GM23338 (cell line): ENCODE data around the gene RHCG. TPM values are rescaled to one million over a fixed set of nuclear protein-coding genes. Genes with fewer than 3 reads are reported as not detected.

Experiments
- ATAC-seq: fragments of 200-7000 bp; cut with Tn5 transposase; 3 replicates; pipeline ENCODE4 v1.9.1; 2020
- DNase-seq: peaks from one replicate; pipeline ENCODE4 v3.0.0-alpha.2; 2015; ENCODE audit warnings: low spot score
- H2AFZ ChIP-seq: fragments of 200-600 bp; sonication (generic); 2 replicates; pipeline ENCODE4 v1.8.0; 2016; ENCODE audit warnings: antibody characterized with exemption, mild to moderate bottlenecking, moderate library complexity
- H3F3A ChIP-seq: fragments of 200-600 bp; sonication (generic); replicated peaks from 2 replicates; pipeline ENCODE4 v1.8.0; 2017; ENCODE audit warnings: antibody characterized with exemption, mixed run types, low read depth
- H3K27ac ChIP-seq: fragments of 200-600 bp; sonication (generic); 2 replicates; pipeline ENCODE4 v1.6.1; 2016; ENCODE audit warnings: low read depth
- H3K27me3 ChIP-seq: fragments of 200-600 bp; sonication (generic); 2 replicates; pipeline ENCODE4 v1.8.0; 2016; ENCODE audit warnings: mild to moderate bottlenecking, mixed run types, moderate library complexity; ENCODE audit not compliant: insufficient read depth
- H3K36me3 ChIP-seq: fragments of 200-600 bp; sonication (generic); 2 replicates; pipeline ENCODE4 v1.8.0; 2016; ENCODE audit warnings: mild to moderate bottlenecking; ENCODE audit not compliant: insufficient read depth
- H3K4me1 ChIP-seq: fragments of 200-600 bp; sonication (generic); 2 replicates; pipeline ENCODE4 v1.8.0; 2016; ENCODE audit warnings: mild to moderate bottlenecking, moderate library complexity; ENCODE audit not compliant: insufficient read depth
- H3K4me2 ChIP-seq: fragments of 200-600 bp; sonication (generic); 2 replicates; pipeline ENCODE4 v1.7.1; 2017; ENCODE audit warnings: mixed run types
- H3K4me3 ChIP-seq: fragments of 200-600 bp; sonication (generic); 2 replicates; pipeline ENCODE4 v1.6.1; 2016; ENCODE audit warnings: mixed run types
- H3K79me2 ChIP-seq: fragments of 200-600 bp; sonication (generic); replicated peaks from 2 replicates; pipeline ENCODE4 v1.8.0; 2017; ENCODE audit warnings: mild to moderate bottlenecking; ENCODE audit not compliant: insufficient read depth
- H3K9me2 ChIP-seq: fragments of 200-600 bp; sonication (generic); 2 replicates; pipeline ENCODE4 v1.8.0; 2017; ENCODE audit not compliant: insufficient read depth
- H4K20me1 ChIP-seq: fragments of 200-600 bp; sonication (generic); replicated peaks from 2 replicates; pipeline ENCODE4 v1.8.0; 2017; ENCODE audit warnings: mild to moderate bottlenecking; ENCODE audit not compliant: insufficient read depth
- H3K27ac Mint-ChIP-seq: 2 replicates; pipeline ENCODE4 v1.8.0; 2020; ENCODE audit warnings: inconsistent platforms, mild to moderate bottlenecking, moderate library complexity, mixed read lengths
- H3K27me3 Mint-ChIP-seq: 3 replicates; pipeline ENCODE4 v1.8.0; 2022; ENCODE audit warnings: low read depth, mild to moderate bottlenecking, moderate library complexity, mixed read lengths, inconsistent platforms; ENCODE audit not compliant: insufficient read depth, poor library complexity
- H3K36me3 Mint-ChIP-seq: 3 replicates; pipeline ENCODE4 v1.8.0; 2021; ENCODE audit warnings: low read depth, mild to moderate bottlenecking, inconsistent platforms, moderate library complexity, mixed read lengths
- H3K4me1 Mint-ChIP-seq: 3 replicates; pipeline ENCODE4 v1.8.0; 2020; ENCODE audit warnings: mild to moderate bottlenecking, inconsistent platforms, mixed read lengths
- H3K4me3 Mint-ChIP-seq: 3 replicates; pipeline ENCODE4 v1.8.0; 2021; ENCODE audit warnings: moderate library complexity, mild to moderate bottlenecking, inconsistent platforms, mixed read lengths
- H3K9me3 Mint-ChIP-seq: 3 replicates; pipeline ENCODE4 v1.8.0; 2020; ENCODE audit warnings: moderate library complexity, mild to moderate bottlenecking, inconsistent platforms, mixed read lengths
- EZH2 ChIP-seq: fragments of 200-600 bp; sonication (generic); IDR thresholded peaks from one replicate; pipeline ENCODE4 v1.8.0; 2017; ENCODE audit warnings: antibody characterized with exemption, mild to moderate bottlenecking, low read depth; ENCODE audit not compliant: unreplicated experiment
- EZH2phosphoT487 ChIP-seq: fragments of 200-600 bp; sonication (generic); IDR thresholded peaks from one replicate; pipeline ENCODE4 v1.8.1; 2018; ENCODE audit warnings: antibody characterized with exemption; ENCODE audit not compliant: unreplicated experiment
- JUNB ChIP-seq: IDR thresholded peaks from one replicate; pipeline ENCODE4 v1.6.1; 2016; ENCODE audit warnings: antibody characterized with exemption; ENCODE audit not compliant: unreplicated experiment
- NANOG ChIP-seq: IDR thresholded peaks from 2 replicates; pipeline ENCODE4 v1.6.1; 2016; ENCODE audit warnings: antibody characterized with exemption, borderline replicate concordance
- POLR2AphosphoS5 ChIP-seq: IDR thresholded peaks from 2 replicates; pipeline ENCODE4 v1.6.1; 2016; ENCODE audit warnings: antibody characterized with exemption, low read depth
- STAT1 ChIP-seq: IDR thresholded peaks from one replicate; pipeline ENCODE4 v1.6.1; 2016; ENCODE audit warnings: antibody characterized with exemption; ENCODE audit not compliant: unreplicated experiment
- ZNF114 ChIP-seq: fragments of 250-450 bp; sonication (Bioruptor Pico); IDR thresholded peaks from 2 replicates; pipeline ENCODE4 v1.5.0; 2020; ENCODE audit warnings: mild to moderate bottlenecking, moderate library complexity
- ZNF331 ChIP-seq: fragments of 250-450 bp; sonication (Bioruptor Pico); IDR thresholded peaks from 2 replicates; pipeline ENCODE4 v1.5.0; 2020; ENCODE audit warnings: low read depth, mild to moderate bottlenecking, moderate library complexity
- polyA plus RNA-seq: library from polyadenylated mRNA; unstranded; fragments of >200 nt; fragmentation: Nextera tagmentation; extraction: Ambion mirVana; gene quantifications from 2 replicates; pipeline ENCODE4 v1.2.1, GENCODE V29; 2016
- total RNA-seq: library from RNA; depleted of rRNA; stranded (reverse); fragments of >200 nt; shearing (Covaris generic); gene quantifications from 2 replicates; pipeline ENCODE4 v1.2.3, GENCODE V29; 2014
- TF ChIP-seq, protein P1 (sequence below): fragments of 250-450 bp; sonication (Bioruptor Pico); IDR thresholded peaks from 2 replicates; pipeline ENCODE4 v1.5.0; 2020; ENCODE audit warnings: mild to moderate bottlenecking, moderate library complexity
- TF ChIP-seq, protein P2 (sequence below), 2 experiments: fragments of 200-600 bp in 1 of 2; sonication (generic) in 1 of 2; conservative IDR thresholded peaks; 2 replicates each; pipeline versions ENCODE4 v1.5.1 to v1.6.1; 2016 to 2017; ENCODE audit warnings: antibody characterized with exemption in 2 of 2, low read depth in 2 of 2, mild to moderate bottlenecking in 2 of 2, moderate library complexity in 1 of 2
- TF ChIP-seq, protein P3 (sequence below): IDR thresholded peaks from 2 replicates; pipeline ENCODE4 v1.6.1; 2016; ENCODE audit warnings: antibody characterized with exemption
- TF ChIP-seq, protein P4 (sequence below): IDR thresholded peaks from one replicate; pipeline ENCODE4 v1.6.1; 2018; ENCODE audit warnings: antibody characterized with exemption; ENCODE audit not compliant: unreplicated experiment

Gene RHCG
- total and polyA plus RNA-seq, 2 experiments from 2014 or later: 0.21 to 0.63 TPM

DNA sequence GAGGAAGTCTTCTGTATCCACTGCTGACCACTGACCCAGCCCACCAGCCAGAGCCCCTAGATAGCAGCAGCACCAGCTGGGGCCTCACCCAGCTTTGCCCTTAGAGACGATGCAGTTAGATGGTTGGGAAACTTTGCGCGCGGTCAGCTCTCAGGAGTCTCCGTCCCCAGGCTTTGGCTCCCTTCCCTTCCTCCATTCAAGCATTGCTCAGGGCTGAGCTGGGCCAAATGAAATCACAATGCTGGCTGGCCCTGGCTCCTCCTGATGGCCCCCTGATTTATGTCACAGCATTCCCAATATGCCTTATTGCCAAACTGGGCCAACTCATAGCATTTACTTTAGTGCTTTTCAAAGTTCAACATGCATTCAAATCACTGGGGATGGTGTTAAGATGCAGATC, 34.6 kb upstream of the RHCG start (continued):
- TF ChIP-seq, protein P1, sequence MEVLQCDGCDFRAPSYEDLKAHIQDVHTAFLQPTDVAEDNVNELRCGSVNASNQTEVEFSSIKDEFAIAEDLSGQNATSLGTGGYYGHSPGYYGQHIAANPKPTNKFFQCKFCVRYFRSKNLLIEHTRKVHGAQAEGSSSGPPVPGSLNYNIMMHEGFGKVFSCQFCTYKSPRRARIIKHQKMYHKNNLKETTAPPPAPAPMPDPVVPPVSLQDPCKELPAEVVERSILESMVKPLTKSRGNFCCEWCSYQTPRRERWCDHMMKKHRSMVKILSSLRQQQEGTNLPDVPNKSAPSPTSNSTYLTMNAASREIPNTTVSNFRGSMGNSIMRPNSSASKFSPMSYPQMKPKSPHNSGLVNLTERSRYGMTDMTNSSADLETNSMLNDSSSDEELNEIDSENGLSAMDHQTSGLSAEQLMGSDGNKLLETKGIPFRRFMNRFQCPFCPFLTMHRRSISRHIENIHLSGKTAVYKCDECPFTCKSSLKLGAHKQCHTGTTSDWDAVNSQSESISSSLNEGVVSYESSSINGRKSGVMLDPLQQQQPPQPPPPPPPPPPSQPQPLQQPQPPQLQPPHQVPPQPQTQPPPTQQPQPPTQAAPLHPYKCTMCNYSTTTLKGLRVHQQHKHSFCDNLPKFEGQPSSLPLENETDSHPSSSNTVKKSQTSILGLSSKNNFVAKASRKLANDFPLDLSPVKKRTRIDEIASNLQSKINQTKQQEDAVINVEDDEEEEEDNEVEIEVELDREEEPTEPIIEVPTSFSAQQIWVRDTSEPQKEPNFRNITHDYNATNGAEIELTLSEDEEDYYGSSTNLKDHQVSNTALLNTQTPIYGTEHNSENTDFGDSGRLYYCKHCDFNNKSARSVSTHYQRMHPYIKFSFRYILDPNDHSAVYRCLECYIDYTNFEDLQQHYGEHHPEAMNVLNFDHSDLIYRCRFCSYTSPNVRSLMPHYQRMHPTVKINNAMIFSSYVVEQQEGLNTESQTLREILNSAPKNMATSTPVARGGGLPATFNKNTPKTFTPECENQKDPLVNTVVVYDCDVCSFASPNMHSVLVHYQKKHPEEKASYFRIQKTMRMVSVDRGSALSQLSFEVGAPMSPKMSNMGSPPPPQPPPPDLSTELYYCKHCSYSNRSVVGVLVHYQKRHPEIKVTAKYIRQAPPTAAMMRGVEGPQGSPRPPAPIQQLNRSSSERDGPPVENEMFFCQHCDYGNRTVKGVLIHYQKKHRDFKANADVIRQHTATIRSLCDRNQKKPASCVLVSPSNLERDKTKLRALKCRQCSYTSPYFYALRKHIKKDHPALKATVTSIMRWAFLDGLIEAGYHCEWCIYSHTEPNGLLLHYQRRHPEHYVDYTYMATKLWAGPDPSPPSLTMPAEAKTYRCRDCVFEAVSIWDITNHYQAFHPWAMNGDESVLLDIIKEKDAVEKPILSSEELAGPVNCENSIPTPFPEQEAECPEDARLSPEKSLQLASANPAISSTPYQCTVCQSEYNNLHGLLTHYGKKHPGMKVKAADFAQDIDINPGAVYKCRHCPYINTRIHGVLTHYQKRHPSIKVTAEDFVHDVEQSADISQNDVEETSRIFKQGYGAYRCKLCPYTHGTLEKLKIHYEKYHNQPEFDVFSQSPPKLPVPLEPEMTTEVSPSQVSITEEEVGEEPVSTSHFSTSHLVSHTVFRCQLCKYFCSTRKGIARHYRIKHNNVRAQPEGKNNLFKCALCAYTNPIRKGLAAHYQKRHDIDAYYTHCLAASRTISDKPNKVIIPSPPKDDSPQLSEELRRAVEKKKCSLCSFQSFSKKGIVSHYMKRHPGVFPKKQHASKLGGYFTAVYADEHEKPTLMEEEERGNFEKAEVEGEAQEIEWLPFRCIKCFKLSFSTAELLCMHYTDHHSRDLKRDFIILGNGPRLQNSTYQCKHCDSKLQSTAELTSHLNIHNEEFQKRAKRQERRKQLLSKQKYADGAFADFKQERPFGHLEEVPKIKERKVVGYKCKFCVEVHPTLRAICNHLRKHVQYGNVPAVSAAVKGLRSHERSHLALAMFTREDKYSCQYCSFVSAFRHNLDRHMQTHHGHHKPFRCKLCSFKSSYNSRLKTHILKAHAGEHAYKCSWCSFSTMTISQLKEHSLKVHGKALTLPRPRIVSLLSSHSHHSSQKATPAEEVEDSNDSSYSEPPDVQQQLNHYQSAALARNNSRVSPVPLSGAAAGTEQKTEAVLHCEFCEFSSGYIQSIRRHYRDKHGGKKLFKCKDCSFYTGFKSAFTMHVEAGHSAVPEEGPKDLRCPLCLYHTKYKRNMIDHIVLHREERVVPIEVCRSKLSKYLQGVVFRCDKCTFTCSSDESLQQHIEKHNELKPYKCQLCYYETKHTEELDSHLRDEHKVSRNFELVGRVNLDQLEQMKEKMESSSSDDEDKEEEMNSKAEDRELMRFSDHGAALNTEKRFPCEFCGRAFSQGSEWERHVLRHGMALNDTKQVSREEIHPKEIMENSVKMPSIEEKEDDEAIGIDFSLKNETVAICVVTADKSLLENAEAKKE (CRISPR knock-in tag): no peak

DNA sequence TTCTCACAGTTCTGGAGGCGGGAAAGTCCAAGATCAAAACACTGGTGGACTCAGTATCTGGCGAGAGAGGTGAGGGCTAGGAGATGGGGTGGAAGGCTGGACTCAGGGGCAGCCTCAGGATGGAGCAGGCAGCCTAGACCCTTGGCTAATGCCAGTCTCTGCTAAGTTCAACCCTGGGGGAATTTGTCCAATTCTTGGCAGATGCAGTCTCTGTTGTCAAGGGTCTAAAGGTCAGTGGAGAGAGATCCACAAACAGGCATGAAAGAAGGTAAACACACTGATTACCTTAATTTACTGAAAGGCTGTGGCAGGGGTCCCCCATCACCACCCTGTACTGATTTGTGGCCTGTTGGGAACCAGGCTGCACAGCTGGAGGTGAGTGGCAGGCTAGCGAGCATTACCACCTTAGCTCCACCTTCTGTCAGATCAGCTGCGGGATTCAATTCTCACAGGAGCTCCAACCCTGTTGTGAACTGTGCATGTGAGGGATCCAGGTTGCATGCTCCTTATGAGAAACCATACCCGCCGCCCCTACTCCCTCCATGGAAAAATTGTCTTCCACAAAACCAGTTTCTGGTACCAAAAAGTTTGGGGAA, 32.5 kb upstream of the RHCG start:
- ATAC-seq (peak; percentile 53; the same call in 2 of the 3 replicates), DNase-seq (no peak)
- no peak overlapping the region for H3K4me2 ChIP-seq
- H4K20me1 ChIP-seq: no peaks in the 10 kb centered on the region
- no peaks in the 10 kb centered on the region for H3F3A ChIP-seq
- H3K9me2 ChIP-seq: no peaks in the 10 kb centered on the region
- Mint-ChIP-seq H3K4me1 (peaks cover 8% of the 10 kb centered on the region; the same call in 2 of the 3 replicates), H3K36me3 (no peaks in the 10 kb centered on the region), H3K9me3 (peaks cover under 1% of the 10 kb centered on the region; the same call in 1 of the 3 replicates), H3K4me3 (no peak overlapping the region), H3K27ac (no peak overlapping the region), H3K27me3 (peaks cover 5% of the 10 kb centered on the region)
- H3K4me1 ChIP-seq: no peaks in the 10 kb centered on the region
- H3K4me3 ChIP-seq: no peak overlapping the region
- H3K36me3 ChIP-seq: no peaks in the 10 kb centered on the region
- no peaks in the 10 kb centered on the region for H3K79me2 ChIP-seq
- no peak overlapping the region for H3K27ac ChIP-seq
- H2AFZ ChIP-seq: 0 out of 2 replicates have a peak overlapping the region, but pooled peaks have one; percentile 10
- no peaks in the 10 kb centered on the region for H3K27me3 ChIP-seq
- TF ChIP-seq, protein P2, sequence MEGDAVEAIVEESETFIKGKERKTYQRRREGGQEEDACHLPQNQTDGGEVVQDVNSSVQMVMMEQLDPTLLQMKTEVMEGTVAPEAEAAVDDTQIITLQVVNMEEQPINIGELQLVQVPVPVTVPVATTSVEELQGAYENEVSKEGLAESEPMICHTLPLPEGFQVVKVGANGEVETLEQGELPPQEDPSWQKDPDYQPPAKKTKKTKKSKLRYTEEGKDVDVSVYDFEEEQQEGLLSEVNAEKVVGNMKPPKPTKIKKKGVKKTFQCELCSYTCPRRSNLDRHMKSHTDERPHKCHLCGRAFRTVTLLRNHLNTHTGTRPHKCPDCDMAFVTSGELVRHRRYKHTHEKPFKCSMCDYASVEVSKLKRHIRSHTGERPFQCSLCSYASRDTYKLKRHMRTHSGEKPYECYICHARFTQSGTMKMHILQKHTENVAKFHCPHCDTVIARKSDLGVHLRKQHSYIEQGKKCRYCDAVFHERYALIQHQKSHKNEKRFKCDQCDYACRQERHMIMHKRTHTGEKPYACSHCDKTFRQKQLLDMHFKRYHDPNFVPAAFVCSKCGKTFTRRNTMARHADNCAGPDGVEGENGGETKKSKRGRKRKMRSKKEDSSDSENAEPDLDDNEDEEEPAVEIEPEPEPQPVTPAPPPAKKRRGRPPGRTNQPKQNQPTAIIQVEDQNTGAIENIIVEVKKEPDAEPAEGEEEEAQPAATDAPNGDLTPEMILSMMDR (conservative IDR thresholded peaks at IDR 0.05; ENCODE audit: low read depth in 2 of 2): no peak
- TF ChIP-seq ZNF331: no peak
- no peak for TF ChIP-seq EZH2
- TF ChIP-seq NANOG: no peak
- TF ChIP-seq ZNF114 (CRISPR knock-in tag): no peak
- TF ChIP-seq STAT1: no peak
- TF ChIP-seq, protein P3, sequence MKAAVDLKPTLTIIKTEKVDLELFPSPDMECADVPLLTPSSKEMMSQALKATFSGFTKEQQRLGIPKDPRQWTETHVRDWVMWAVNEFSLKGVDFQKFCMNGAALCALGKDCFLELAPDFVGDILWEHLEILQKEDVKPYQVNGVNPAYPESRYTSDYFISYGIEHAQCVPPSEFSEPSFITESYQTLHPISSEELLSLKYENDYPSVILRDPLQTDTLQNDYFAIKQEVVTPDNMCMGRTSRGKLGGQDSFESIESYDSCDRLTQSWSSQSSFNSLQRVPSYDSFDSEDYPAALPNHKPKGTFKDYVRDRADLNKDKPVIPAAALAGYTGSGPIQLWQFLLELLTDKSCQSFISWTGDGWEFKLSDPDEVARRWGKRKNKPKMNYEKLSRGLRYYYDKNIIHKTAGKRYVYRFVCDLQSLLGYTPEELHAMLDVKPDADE: no peak
- TF ChIP-seq, protein P4, sequence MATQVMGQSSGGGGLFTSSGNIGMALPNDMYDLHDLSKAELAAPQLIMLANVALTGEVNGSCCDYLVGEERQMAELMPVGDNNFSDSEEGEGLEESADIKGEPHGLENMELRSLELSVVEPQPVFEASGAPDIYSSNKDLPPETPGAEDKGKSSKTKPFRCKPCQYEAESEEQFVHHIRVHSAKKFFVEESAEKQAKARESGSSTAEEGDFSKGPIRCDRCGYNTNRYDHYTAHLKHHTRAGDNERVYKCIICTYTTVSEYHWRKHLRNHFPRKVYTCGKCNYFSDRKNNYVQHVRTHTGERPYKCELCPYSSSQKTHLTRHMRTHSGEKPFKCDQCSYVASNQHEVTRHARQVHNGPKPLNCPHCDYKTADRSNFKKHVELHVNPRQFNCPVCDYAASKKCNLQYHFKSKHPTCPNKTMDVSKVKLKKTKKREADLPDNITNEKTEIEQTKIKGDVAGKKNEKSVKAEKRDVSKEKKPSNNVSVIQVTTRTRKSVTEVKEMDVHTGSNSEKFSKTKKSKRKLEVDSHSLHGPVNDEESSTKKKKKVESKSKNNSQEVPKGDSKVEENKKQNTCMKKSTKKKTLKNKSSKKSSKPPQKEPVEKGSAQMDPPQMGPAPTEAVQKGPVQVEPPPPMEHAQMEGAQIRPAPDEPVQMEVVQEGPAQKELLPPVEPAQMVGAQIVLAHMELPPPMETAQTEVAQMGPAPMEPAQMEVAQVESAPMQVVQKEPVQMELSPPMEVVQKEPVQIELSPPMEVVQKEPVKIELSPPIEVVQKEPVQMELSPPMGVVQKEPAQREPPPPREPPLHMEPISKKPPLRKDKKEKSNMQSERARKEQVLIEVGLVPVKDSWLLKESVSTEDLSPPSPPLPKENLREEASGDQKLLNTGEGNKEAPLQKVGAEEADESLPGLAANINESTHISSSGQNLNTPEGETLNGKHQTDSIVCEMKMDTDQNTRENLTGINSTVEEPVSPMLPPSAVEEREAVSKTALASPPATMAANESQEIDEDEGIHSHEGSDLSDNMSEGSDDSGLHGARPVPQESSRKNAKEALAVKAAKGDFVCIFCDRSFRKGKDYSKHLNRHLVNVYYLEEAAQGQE: no peak
- TF ChIP-seq EZH2phosphoT487: no peak
- no peak for TF ChIP-seq JUNB
- no peak for TF ChIP-seq POLR2AphosphoS5
